Endometrial microvascular endothelial cells (primary cell): ENCODE measurements around the gene CUL9. TPM values are rescaled to one million over a fixed set of nuclear protein-coding genes. Genes with fewer than 3 reads are reported as not detected.

Experiments used
- in situ Hi-C: cut with HindIII; loops from 2 replicates; pipeline ENCODE4 v1.10.0; 2017; ENCODE audit warnings: low sequenced_read_pairs, low pct_unique_long_range_greater_than_20kb; ENCODE audit errors: inconsistent ontology term
- total RNA-seq: library from RNA; depleted of rRNA; stranded (reverse); fragments of >200 nt; gene quantifications from one replicate; pipeline ENCODE4 v1.2.3, GENCODE V29; 2015; ENCODE audit errors: inconsistent ontology term

CUL9 gene
- total RNA-seq, 1 donor from 2014 or later: 31.2 TPM

DNA sequence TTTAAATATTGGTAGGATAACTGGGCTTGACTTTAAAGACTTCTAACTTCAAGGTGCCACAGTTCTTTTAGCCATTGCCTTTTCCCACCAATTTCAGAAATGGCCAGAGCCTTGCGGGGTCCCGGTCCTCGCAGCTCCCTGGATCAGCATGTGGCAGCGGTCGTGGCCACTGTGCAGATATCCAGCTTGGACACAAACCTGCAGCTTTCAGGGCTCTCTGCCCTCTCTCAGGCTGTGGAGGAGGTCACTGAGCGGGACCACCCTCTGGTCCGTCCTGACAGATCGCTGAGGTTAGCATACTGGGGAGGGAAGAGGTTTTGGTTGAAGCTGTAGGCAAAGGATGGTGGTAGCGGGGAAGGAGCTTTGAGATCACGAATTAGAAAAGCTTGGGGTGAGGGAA lies 6.4 kb downstream of the CUL9 start:
- in situ Hi-C loops: no loop called here

DNA sequence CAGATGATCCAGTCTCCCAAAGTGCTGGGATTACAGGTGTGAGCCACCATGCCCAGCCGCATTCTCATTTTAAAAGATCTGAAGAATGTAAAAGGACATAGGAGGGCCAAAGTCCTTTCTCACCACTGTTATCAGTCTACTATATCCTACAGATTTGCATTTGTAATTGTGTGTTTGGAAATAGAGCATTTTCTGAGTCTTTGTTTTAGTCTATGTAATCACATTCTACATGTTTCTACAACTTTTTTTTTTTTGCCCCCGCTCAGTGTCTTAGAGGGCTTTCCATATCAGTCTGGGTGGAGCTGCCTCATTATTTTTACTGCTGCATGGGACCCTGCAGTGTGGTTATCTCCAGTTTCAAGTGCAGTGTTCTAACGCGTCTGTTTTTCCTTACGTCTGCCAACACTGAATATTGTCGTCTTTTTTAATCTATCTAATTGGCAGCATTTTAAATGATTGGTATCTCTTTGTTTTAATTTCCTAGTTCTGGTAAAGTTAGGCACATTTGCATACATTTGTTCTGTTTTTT lies 7.8 kb downstream of the CUL9 start:
- in situ Hi-C loops: no loop called here

DNA sequence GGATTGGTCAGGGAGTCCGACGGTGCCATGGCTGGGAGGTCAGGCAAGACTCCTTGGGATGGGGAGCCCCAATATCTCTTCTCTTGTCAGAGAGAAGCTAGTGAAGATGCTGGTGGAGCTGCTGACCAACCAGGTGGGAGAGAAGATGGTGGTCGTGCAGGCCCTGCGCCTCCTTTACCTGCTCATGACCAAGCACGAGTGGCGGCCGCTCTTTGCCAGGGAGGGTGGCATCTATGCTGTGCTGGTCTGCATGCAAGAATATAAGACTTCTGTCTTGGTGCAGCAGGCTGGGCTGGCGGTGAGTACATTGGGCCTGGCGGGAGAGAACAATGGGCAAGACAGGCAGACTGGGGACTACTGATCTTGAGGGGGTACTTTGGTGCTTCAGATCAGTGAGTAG lies 10.9 kb downstream of the CUL9 start:
- in situ Hi-C loops: no loop called here

DNA sequence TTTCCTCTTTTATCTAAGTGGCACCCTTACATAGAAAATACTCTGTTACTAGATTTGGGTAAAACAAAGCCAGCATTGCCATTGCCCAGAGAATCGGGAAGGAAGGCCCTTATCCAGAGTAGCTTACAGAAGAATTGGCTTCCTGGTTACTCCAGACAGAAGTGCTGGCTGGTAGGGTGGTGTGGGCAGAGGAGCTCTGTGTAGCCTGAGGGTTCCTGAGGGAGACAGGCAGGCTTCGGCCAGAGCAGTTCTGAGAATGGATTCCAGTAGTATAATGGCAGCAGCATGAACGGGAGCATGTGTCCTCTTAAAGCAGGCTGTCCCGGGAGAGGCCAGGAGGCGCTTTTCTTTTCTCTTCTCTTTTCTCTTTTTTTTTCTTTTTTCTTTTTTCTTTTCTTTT lies 11.9 kb downstream of the CUL9 start:
- in situ Hi-C loops: no loop called here

DNA sequence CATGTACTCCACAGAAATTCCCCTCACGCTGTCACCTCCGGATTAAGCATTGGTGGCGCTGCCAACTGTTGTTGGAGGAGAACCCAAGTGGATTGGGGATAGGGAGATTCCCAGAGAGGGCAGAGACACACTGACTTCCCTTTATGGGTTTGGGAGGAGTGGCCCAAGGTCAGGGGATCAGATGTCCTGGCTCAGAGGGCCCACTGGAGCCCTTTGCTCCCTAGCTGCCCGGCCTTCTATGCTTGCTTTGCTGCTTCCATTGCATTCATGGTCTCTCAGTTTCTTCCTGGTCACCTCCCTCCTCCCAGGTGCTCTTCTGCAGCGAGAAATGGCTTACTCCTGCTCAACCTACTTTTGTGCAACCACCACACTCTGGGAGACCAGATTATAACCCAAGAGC lies 14.3 kb downstream of the CUL9 start:
- in situ Hi-C loops: no loop called here

DNA sequence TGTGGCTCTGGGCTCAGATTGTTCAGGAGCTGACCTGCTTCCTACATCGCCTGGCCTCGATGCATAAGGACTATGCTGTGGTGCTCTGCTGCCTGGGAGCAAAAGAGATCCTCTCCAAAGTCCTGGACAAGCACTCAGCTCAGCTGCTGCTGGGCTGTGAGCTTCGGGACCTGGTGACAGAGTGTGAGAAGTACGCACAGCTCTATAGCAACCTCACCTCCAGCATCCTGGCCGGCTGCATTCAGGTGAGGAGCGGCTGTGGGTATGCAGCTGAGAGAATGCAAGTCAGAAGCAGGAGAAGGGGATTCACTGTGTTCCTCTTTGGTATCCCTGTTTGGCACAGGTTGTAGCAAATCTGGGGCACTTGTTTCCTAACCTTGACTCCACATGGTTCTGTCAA lies 17.9 kb downstream of the CUL9 start:
- in situ Hi-C loops: no loop called here

DNA sequence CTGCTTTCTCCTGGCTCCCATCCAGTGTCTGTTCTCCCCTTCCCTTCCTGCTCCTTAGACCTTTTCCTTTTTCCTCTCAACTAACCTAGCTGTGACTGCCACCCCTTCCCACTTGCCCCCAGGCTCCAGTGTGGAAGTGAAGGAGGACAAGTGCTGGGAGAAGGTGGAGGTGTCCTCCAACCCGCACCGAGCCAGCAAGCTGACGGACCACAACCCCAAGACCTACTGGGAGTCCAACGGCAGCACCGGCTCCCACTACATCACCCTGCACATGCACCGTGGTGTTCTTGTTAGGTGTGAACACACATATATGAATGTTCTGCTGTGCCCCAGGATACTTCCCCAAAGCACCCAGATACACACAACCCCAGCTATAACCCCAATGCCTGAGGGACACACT lies 18.5 kb downstream of the CUL9 start:
- in situ Hi-C loops: no loop called here

DNA sequence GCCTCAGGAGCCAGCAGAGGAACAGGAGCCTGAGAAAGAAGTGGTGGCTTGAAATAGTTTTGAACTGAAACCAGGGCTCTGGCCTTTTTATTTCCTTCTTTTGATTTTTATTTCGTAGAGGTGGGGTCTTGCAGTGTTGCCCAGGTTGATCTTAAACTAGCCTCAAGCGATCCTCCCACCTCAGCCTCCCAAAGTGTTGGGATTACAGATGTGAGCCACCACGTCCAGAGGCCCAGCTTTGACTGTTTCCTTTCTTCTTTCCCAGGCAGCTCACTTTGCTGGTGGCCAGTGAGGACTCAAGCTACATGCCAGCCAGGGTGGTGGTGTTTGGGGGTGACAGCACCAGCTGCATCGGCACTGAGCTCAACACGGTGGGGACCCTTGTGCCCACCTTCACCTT lies 20.5 kb downstream of the CUL9 start:
- in situ Hi-C loops: no loop called here

DNA sequence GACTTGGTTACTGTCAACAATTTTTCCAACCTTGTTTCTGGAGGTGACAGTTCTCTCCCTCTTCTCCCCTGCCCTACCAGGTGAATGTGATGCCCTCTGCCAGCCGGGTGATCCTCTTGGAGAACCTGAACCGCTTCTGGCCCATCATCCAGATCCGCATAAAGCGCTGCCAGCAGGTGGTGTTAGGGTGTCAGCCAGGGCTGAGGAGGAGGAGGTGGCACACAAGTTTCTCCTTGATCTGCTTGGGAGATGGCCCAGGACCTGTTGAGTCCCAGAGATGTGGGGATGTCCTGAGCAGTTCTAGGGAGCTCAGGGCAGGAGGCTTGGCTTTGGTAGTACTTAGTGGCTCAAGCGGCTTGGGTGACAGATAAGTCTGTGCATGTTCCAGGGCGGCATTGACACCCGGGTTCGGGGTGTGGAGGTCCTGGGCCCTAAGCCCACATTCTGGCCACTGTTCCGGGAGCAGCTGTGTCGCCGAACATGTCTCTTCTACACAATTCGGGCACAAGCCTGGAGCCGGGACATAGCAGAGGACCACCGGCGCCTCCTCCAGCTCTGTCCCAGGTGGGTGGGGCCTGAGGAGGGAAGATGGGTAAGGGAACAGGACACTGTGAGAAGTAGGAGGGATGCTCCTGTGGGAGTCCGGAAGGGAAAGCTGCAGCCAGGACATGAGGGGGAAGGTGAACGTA lies 21.2 kb downstream of the CUL9 start:
- in situ Hi-C loops: no loop called here

DNA sequence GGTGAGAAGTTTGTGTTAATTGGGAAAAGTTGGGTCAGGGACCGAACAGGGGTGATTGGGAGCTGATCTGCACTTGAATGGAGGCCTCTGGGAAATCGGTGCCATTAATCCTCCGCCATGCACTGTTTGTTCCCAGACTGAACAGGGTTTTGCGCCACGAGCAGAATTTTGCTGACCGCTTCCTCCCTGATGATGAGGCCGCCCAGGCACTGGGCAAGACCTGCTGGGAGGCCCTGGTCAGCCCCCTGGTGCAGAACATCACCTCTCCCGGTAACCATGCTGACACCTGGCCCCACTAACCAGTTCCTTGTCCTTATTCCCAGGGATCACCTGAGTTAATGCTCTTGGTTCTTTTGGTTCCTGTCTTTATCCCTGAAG lies 21.7 kb downstream of the CUL9 start:
- in situ Hi-C loops: no loop called here

DNA sequence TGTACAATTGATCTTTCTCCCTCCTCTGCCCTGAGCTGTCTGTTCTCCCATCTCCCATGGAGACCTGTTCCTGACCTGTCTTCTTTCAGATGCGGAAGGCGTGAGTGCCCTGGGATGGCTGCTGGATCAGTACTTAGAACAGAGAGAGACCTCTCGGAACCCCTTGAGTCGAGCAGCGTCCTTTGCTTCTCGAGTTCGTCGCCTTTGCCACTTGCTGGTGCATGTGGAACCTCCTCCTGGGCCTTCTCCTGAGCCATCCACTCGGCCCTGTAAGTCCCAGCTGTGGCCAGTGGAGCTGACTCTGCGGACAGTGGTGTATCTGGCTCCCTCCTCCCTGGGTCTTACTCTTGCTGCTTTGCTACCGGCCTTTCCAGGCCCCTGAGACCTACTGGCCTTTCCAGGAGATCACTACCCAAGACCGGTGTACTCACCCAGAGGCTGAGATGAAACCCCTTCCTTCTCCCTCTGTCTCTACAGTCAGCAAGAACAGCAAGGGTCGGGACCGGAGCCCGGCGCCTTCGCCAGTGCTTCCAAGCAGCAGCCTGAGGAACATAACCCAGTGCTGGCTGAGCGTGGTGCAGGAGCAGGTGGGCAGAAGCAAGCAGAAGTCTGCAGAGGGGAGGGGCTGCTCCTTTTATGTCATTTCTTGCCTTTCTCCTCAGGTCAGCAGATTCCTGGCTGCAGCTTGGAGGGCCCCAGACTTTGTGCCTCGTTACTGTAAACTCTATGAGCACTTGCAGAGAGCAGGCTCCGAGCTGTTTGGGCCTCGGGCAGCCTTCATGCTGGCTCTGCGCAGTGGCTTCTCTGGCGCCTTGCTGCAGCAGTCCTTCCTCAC lies 22.5 kb downstream of the CUL9 start:
- in situ Hi-C loops: no loop called here

DNA sequence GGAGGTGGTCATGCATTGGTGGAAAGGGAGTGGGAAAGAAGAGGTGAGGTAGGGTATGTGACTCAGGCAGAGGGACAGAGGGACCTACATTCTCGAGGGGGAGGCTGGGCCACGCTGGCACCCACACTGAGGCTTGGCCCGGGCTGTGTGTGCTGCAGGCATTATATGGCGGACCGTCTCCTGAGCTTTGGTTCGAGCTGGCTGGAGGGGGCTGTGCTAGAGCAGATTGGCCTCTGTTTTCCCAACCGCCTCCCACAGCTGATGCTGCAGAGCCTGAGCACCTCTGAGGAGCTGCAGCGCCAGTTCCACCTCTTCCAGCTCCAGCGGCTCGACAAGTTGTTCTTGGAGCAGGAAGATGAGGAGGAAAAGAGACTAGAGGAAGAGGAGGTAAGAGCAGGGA lies 23.9 kb downstream of the CUL9 start:
- in situ Hi-C loops: no loop called here

DNA sequence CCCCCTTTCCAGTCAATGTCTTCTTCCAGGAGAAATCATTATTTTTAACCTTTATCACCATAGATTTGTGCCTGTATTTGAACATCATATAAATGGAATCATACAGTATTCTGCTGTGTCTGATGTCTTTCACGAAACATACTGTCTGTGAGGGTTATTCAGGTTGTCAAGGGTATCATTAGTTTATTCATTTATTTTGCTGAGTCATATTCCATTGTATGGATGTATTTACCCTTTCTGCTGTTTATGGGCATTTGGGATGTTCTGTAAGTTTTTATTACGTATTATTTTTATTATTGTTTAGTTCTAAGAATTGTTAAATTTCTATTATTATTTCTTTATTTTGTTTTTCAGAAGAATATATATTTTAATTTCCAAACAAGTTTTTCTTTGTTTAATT lies 25.3 kb downstream of the CUL9 start:
- in situ Hi-C loops: no loop called here

DNA sequence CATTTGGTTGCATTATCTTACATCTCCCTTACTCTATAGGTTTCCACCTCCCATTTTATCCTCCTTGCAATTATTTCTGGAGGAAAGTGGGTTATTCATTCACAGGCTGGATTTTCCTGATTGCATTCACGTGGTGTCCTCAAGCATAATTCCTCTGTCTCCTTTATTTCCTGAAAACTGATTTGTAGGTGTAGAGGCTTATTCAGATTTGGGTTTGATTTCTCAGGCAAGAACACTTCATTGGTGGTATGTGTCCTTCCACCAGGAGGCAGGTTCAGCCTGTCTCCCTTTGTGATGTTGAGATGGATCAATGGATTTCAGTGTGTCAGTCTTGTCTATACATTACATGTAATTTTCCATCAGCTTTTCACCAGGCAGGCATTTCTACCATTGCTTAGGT lies 30.0 kb downstream of the CUL9 start:
- in situ Hi-C loops: no loop called here

DNA sequence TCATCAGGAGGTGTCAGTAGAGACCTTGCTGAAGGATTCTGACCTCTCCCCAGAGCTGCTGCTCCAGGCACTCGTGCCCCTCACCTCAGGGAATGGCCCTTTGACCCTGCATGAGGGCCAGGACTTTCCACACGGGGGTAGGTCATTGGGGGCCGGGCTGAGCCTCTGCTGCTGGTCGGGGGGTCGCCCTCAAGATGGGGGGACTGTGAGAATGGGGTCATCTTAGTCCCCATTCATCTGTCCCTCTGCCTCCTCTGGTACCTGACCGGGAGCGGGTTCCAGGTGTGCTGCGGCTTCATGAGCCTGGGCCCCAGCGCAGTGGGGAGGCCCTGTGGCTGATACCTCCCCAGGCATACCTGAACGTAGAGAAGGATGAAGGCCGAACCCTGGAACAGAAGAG lies 31.4 kb downstream of the CUL9 start:
- in situ Hi-C loops: no loop called here

DNA sequence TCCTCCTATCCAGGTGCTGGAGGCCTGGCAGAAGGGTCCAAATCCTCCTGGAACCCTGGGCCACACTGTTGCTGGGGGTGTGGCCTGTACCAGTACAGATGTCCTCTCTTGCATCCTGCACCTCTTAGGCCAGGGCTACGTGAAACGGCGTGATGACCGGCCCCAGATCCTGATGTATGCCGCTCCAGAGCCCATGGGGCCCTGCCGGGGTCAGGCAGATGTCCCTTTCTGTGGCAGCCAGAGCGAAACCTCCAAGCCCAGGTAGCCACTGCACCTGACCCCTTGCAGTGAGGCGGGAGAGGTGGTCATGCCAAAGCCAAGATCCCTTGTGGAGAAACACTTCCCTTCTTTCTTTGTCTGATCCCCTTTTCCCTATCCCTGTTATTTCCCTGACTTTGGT lies 33.1 kb downstream of the CUL9 start:
- in situ Hi-C loops: no loop called here

DNA sequence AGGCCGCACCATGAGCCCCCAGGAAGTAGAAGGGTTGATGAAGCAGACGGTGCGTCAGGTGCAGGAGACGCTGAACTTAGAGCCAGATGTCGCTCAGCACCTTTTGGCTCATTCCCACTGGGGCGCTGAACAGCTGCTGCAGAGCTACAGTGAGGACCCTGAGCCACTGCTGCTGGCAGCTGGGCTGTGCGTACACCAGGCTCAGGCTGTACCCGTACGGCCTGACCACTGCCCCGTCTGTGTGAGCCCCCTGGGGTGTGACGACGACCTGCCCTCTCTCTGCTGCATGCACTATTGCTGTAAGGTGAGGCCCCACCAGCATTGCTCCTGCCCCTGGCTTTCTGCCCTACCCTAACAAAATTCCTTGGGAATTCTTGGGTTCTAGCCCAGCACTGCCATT lies 34.2 kb downstream of the CUL9 start:
- in situ Hi-C loops: no loop called here

DNA sequence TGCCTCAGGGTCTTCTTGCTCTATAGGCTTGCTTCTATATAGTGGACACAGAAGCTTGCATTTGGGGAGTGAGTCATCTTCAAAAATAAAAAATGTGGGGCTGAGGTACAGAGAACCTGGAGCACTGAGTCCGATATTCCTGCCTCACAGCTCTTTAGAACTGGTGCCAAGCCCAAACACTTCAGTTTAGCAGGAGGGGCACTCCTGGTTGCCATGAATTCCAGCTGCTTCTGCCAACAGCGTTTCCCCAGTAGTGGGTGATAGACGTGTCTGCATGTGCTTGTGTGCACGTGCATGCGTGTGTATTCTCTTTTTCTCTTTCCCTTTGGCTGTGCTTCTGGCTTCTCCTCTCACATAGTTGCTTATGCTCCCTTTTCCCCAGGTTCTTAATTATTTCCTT lies 35.4 kb downstream of the CUL9 start:
- in situ Hi-C loops: no loop called here

DNA sequence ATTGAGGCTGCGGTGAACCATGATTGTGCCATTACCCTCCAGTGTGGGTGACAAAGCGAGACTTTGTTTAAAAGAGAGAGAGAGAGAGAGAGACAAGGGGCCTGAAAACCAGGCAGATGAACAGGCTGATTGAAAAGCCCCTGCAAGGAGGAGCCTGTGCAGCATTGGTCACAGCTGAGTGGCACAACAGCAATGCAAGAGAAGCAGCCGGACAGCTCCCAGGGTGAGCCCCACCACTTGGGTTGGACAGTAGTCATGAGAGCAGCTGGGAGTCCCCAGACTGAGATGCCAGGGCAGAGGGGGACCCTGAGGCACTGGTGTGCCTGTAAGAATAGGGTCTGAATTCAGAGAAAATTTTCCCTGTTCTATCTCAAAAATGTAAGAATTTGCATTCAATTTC lies 37.1 kb downstream of the CUL9 start:
- in situ Hi-C loops: no loop called here

DNA sequence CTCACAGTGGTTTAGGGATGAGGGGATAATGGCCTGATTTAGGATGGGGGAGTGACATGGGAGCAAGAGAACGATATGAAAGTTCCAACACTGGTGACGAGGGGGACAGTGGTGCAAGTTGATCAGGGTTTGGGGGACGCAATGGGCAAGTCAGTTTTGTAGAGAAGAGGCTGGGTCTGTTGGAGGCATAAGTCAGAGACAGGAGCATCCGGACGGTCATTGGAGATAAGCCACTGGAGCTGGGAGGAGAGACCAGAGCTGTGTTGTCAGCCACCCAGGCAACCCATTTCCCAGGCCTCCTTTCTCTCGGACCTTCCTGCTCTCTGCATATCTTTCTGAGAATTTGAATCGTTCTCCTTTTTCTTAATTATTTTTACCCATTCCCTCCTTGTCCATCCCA lies 37.8 kb downstream of the CUL9 start:
- in situ Hi-C loops: no loop called here
